GM18517 (cell line): ENCODE results near the gene RIPOR1.

ENCODE experiments used
- ATAC-seq: cut with Tn5 transposase; IDR thresholded peaks from one replicate; pipeline ENCODE4 v1.9.1; 2021; ENCODE audit warnings: mild to moderate bottlenecking, moderate library complexity; ENCODE audit not compliant: unreplicated experiment

The RIPOR1 gene

DNA sequence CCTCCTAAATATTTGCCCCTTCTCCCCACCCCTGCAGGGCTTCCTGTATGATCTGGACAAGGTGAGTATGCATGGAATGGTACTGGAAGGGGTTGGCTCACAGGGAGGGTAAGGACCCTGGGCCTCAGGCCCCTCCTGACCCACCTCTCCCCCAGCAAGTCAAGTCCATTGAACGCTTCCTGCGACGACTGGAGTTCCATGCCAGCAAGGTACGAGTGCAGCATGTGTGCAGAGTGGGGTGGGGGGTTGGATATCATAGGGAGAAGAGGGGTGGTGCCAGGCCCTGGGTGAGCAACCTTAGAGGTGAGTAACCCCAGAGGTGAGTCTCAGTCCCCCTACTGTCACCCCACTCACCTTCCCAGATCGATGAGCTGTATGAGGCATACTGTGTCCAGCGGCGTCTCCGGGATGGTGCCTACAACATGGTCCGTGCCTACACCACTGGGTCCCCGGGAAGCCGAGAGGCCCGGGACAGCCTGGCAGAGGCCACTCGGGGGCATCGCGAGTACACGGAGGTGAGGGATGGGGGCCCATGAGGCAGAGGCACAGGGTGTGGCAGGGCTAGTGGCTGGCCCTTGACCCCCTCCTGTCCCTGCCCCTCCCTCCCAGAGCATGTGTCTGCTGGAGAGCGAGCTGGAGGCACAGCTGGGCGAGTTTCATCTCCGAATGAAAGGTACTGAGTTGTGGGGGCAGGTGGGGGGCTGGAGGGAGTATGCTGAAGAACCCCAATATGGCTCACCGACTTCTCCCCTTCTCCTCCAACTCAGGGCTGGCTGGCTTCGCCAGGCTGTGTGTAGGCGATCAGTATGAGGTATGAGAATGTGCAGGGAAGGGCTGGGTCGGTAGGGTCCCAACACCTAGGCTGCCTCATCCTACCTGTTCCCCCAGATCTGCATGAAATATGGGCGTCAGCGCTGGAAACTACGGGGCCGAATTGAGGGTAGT lies 11.3 kb downstream of the RIPOR1 start:
- no peak for ATAC-seq

DNA sequence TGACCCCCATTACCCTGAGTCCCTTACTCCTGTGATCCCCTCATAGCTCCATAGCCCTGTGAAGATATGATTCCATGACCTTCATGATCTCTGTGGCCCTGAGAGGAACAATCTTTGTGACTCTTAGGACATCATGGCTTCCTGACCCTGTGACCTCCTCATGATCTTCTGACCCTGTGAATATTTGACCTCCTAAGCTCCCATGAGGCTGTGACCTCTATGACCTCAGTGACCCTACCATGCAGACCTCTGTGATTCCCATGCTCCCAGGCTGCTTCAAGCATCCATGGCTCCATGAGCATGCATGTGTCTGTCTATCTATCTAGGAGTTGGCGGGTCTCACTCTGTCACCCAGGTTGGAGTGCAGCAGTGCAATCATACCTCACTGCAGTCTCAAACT lies 12.1 kb downstream of the RIPOR1 start:
- ATAC-seq = no peak

DNA sequence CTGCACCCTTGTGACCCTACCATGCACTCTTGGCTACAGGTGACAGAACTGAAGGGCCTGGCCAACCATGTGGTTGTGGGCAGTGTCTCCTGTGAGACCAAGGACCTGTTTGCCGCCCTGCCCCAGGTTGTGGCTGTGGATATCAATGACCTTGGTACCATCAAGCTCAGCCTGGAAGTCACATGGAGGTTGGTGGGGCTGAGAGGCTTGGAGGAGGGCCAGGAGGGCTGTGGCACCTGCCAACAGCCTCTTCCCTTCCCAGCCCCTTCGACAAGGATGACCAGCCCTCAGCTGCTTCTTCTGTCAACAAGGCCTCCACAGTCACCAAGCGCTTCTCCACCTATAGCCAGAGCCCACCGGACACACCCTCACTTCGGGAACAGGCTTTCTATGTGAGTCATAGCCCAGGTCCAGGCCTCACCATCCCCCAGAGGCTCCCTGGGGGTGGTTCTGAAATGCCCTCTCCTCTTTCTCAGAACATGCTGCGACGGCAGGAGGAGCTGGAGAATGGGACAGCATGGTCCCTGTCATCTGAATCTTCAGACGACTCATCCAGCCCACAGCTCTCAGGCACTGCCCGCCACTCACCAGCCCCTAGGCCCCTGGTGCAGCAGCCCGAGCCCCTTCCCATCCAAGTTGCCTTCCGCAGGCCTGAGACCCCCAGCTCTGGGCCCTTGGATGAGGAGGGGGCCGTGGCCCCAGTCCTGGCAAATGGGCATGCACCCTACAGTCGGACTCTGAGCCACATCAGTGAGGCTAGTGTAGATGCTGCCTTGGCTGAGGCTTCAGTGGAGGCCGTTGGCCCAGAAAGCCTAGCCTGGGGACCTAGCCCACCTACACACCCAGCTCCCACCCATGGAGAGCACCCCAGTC lies 13.0 kb downstream of the RIPOR1 start:
- no peak for ATAC-seq

- peak; percentile 40 for ATAC-seq
These were observed 13.8 kb downstream of the RIPOR1 start for GRCh38 chr16:67542464-67542863.

GRCh38 chr16:67543036-67543435 lies 14.4 kb downstream of the RIPOR1 start:
- ATAC-seq = no peak

DNA sequence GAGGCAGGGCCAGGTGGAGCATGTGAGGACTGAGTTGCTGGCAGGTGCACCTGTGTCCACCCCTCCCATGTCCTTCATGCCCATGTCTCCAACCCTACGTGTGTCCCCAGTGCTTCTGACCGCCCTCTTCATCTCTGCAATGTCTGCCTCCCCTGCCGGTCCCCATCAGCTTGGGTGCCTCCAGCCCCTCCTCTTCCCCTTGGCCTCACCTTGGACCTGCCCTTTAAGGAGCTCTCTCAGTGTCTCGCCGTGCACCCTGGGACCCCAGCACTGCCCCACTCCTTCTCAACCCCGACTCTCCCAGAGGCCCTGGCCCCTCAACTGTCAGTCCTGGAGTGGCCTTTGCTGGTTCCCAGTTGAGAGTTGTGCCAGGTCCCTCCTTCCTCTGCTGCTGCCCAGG lies 15.0 kb downstream of the RIPOR1 start:
- ATAC-seq = no peak

GRCh38 chr16:67544329-67544841 lies 15.8 kb downstream of the RIPOR1 start:
- no peak for ATAC-seq

- no peak for ATAC-seq
These were observed 16.4 kb downstream of the RIPOR1 start for GRCh38 chr16:67544844-67545664.

DNA sequence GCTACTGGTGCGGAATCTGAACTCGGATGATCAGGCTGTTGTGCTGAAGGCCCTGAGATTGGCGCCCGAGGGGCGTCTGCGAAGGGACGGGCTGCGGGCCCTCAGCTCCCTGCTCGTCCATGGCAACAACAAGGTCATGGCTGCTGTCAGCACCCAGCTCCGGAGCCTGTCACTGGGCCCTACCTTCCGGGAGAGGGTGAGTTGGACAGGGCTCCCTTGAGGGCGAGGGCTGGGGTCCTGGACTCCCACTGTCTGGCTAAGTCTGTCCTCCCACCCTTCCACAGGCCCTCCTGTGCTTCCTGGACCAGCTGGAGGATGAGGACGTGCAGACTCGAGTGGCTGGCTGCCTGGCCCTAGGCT lies 17.0 kb downstream of the RIPOR1 start:
- ATAC-seq = no peak

- no peak for ATAC-seq
These were observed 17.5 kb downstream of the RIPOR1 start for GRCh38 chr16:67546091-67546501.

- no peak for ATAC-seq
These were observed 18.3 kb downstream of the RIPOR1 start for GRCh38 chr16:67546761-67547422.

DNA sequence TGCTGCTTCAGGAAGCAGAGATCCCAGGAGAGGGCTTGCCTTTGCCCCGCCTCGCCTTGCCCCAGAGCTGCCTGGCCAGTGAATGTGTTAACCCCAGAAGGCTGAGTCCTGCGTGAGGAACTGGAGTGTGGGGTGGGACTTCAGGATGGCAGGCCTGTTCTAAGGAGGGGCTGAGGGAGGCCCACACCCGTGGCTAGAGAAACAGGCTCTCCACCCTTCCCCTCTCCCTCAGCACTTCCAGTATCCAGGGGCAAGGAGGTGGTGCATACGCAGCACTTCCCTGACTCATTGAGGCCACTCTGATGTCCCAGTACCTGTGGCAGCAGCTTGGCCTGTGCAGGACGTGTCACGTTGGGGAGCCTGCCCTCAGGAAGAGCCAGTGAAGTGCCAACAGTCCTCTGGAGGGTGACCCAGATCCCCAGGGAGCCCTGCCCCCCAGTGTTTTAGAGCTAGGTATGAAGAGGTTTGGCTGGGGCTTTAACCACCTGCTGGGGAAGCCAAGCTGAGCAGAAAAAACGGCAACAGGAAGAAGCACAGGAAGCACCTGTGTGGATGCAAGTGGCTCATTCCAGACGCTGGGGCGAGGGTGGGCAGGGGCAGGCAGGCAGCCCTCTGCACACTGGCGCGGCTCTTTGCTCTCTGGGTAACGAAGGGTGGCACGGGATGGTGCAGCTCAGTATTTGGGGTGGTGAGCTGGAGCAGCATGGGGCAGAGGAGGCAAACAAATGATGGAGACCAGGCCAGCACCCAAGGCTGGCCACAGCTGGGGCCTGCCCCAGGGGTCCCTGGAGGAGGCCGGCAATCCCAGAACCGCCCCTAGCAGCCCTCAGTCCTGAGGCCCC lies 19.0 kb downstream of the RIPOR1 start:
- ATAC-seq = no peak

DNA sequence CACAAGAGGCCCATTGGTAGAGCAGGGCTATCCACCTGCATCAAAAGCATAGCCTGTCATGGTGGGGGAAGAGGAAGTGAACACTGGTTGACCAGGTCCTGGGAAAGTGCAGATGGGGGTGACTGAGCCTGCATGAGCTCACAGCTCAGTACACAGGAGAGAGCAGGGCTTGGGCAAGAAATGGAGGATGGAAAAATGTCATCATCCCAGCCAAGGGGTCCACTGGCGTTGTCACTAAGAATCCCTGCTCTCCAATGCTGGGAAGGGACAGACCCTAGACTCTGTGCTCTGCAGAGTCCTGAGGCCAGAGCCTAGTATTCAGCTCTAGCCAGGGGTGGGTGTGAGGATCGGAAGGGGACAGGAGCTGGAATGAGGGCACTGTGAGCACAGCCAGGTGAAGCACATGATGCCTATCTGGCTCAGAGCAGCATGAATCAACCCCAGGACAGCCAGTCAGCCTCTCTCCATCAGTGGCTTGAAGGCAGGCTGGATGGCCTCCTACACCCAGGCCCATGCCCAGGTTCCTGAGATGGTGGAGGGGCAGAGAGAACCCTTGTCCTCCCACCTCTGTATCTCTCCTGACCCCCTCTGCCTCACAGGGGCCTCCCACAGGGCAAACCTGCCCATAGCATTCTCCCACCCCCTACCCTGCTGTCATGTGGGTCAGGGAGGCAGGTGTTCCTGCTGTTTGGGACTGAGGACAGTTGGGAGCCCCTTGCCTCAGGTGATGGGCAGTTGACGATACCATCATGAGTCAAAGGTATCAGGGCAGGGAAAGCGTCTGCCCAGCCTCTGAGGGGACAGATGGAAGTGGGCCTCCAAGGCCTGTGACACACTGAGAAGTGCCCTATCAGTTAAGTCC lies 19.9 kb downstream of the RIPOR1 start:
- no peak for ATAC-seq

GRCh38 chr16:67549240-67549639 lies 20.6 kb downstream of the RIPOR1 start:
- no peak for ATAC-seq

DNA sequence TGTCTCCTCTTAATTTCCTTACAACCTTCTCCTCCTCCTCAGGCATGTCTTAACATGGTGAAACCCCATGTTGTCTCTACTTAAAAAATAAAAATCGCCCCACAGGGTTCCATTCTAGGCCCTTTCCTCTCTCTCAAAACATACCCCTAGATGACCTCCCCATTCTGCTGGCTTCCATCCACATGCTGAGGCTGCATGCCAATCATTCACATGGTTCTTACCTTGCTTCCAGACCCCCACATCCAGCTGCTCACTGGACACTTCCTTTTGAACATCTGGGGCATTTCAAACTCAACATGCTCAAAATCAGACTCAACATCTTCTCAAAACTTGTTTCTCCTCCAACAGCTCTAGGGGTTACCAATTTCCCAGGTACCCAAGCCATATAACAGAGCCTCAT lies 21.3 kb downstream of the RIPOR1 start:
- no peak for ATAC-seq

DNA sequence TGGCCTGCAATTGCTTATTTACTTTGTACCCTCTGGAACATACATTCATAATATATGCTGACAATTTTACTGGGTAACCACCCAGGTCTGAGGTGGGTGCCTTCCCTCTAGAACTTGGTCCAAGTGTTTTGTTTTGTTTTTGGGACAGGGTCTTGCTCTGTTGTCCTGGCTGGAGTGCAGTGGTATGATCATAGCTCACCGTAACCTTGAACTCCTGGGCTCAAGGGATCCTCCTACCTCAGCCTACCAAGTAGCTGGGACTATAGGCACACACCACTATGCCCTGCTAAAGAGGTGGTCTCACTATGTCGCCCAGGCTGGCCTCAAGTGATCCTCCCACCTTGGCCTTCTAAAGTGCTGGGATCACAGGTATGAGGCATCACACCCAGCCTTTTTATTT lies 22.5 kb downstream of the RIPOR1 start:
- ATAC-seq = no peak

DNA sequence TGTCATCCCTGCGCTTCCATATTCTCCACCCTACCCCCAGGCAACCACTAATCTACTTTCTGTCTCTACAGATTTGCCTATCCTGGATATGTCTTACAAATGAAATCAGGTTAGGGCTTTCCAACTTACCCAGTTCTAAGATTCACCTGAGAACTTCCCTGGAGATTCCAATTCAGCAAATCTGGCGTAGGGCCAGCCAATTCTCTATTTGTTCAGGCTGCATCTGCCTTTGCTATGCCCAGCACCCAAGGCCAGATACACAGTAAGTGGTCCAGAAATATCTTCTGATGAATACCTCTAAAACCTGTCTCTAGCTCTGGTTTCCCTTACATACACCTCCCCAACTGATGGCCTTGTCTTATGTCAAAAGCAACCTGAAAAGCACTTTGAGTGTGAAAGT lies 23.3 kb downstream of the RIPOR1 start:
- ATAC-seq = no peak

DNA sequence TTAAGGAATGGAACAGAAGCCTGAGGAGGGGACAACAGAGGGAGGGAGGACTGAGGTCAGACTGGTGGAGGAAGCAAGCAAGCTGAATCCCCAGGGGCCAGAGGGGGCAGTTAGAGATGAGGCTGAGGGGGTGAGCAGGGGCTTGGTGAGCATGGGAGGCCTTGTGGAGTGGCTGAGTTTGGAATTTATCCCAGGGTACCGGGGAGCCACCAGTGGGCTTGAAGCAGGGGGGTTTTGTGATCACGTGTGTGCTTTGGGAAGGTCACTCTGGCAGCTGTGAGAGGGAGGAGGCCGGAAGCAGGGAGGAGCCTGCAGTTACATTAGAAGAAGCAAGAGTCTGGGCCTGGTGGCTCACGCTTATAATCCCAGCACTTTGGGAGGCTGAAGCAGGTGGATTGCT lies 23.8 kb downstream of the RIPOR1 start:
- no peak for ATAC-seq
